Measurements from ENCODE around the gene DOCK10.

Gene DOCK10

GRCh38 chr2:224883172-224883516 lies 159.1 kb downstream of the DOCK10 start (continued):
- TF ChIP-seq, protein P1, sequence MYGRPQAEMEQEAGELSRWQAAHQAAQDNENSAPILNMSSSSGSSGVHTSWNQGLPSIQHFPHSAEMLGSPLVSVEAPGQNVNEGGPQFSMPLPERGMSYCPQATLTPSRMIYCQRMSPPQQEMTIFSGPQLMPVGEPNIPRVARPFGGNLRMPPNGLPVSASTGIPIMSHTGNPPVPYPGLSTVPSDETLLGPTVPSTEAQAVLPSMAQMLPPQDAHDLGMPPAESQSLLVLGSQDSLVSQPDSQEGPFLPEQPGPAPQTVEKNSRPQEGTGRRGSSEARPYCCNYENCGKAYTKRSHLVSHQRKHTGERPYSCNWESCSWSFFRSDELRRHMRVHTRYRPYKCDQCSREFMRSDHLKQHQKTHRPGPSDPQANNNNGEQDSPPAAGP (tag by site-specific recombination; IDR thresholded peaks at IDR 0.05), result no peak
- TF ChIP-seq ZNF623 (tag by site-specific recombination; IDR thresholded peaks at IDR 0.05) (no peak), ZIC2 (tag by site-specific recombination; IDR thresholded peaks at IDR 0.05) (no peak), ZNF558 (tag by site-specific recombination; IDR thresholded peaks at IDR 0.05) (no peak)

DNA sequence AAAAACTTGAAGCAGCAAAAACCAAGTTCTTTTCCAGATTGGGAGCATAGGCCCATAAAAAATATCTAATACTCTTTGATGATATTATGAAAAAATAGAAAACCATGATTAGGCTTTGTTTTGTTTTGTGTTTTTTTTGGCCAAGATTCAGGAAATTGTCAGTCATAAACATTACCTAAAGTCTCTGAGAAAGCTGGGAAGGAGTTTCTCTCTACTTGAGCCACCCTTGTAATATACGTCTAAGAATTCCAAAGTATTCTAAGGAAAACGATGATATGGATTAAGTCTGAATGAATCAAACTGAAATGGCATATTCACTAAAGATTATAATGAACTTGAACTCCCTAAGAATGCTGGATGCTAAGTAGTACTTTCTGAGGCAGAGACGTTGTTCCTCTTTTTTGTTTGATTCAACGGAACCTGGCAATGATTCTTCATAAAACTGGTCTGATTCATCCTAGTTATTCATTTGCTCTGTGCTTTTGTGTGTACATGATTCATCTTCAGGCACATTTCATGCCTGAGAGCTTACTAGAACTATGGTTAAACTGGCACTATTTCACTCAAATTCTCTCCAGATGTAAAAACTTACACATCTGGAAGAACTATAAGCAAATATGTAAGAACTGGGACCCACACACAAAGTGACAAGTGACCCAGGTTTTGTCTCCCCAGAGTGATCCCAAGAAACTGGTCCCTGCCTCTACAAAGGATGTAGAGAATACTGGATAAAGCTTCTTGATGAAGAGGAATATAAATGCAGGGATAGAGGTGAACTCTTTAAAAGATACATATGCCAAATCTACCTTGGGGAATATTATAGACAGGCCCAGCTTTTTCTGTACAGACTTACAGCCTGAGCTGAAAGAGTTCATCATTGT lies 159.7 kb downstream of the DOCK10 start:
- POLR2A ChIA-PET, result no interaction called here
- no peak overlapping the region for H3K27ac ChIP-seq (ENCODE audit: extremely low read depth, low read depth, low read length)
- H3K9me3 ChIP-seq (ENCODE audit: control insufficient read depth, insufficient read depth, low read depth, low read length), result no peaks in the 10 kb centered on the region
- H3K36me3 ChIP-seq (ENCODE audit: control insufficient read depth in 2 of 2, insufficient read depth in 1 of 2, low read length in 2 of 2), result no peaks in the 10 kb centered on the region
- peaks cover 3% of the 10 kb centered on the region; the same call in 1 of the 2 replicates for H3K4me1 ChIP-seq (ENCODE audit: control insufficient read depth, insufficient read depth, low read length)
- no peak overlapping the region for H3K4me3 ChIP-seq (ENCODE audit: low read depth, low read length)
- TF ChIP-seq, protein P2, sequence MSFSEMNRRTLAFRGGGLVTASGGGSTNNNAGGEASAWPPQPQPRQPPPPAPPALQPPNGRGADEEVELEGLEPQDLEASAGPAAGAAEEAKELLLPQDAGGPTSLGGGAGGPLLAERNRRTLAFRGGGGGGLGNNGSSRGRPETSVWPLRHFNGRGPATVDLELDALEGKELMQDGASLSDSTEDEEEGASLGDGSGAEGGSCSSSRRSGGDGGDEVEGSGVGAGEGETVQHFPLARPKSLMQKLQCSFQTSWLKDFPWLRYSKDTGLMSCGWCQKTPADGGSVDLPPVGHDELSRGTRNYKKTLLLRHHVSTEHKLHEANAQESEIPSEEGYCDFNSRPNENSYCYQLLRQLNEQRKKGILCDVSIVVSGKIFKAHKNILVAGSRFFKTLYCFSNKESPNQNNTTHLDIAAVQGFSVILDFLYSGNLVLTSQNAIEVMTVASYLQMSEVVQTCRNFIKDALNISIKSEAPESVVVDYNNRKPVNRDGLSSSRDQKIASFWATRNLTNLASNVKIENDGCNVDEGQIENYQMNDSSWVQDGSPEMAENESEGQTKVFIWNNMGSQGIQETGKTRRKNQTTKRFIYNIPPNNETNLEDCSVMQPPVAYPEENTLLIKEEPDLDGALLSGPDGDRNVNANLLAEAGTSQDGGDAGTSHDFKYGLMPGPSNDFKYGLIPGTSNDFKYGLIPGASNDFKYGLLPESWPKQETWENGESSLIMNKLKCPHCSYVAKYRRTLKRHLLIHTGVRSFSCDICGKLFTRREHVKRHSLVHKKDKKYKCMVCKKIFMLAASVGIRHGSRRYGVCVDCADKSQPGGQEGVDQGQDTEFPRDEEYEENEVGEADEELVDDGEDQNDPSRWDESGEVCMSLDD (tag by site-specific recombination; IDR thresholded peaks at IDR 0.05), result no peak
- TF ChIP-seq ZNF266 (tag by site-specific recombination; IDR thresholded peaks at IDR 0.05; ENCODE audit: low read depth), result no peak
- no peak for TF ChIP-seq REST (tag by site-specific recombination; IDR thresholded peaks at IDR 0.05)
- TF ChIP-seq, protein P3, sequence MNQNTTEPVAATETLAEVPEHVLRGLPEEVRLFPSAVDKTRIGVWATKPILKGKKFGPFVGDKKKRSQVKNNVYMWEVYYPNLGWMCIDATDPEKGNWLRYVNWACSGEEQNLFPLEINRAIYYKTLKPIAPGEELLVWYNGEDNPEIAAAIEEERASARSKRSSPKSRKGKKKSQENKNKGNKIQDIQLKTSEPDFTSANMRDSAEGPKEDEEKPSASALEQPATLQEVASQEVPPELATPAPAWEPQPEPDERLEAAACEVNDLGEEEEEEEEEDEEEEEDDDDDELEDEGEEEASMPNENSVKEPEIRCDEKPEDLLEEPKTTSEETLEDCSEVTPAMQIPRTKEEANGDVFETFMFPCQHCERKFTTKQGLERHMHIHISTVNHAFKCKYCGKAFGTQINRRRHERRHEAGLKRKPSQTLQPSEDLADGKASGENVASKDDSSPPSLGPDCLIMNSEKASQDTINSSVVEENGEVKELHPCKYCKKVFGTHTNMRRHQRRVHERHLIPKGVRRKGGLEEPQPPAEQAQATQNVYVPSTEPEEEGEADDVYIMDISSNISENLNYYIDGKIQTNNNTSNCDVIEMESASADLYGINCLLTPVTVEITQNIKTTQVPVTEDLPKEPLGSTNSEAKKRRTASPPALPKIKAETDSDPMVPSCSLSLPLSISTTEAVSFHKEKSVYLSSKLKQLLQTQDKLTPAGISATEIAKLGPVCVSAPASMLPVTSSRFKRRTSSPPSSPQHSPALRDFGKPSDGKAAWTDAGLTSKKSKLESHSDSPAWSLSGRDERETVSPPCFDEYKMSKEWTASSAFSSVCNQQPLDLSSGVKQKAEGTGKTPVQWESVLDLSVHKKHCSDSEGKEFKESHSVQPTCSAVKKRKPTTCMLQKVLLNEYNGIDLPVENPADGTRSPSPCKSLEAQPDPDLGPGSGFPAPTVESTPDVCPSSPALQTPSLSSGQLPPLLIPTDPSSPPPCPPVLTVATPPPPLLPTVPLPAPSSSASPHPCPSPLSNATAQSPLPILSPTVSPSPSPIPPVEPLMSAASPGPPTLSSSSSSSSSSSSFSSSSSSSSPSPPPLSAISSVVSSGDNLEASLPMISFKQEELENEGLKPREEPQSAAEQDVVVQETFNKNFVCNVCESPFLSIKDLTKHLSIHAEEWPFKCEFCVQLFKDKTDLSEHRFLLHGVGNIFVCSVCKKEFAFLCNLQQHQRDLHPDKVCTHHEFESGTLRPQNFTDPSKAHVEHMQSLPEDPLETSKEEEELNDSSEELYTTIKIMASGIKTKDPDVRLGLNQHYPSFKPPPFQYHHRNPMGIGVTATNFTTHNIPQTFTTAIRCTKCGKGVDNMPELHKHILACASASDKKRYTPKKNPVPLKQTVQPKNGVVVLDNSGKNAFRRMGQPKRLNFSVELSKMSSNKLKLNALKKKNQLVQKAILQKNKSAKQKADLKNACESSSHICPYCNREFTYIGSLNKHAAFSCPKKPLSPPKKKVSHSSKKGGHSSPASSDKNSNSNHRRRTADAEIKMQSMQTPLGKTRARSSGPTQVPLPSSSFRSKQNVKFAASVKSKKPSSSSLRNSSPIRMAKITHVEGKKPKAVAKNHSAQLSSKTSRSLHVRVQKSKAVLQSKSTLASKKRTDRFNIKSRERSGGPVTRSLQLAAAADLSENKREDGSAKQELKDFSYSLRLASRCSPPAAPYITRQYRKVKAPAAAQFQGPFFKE (tag by site-specific recombination; IDR thresholded peaks at IDR 0.05; ENCODE audit: borderline replicate concordance), result no peak
- no peak for TF ChIP-seq ZNF521 (tag by site-specific recombination; IDR thresholded peaks at IDR 0.05)
- TF ChIP-seq ZNF600 (tag by site-specific recombination; IDR thresholded peaks at IDR 0.05), result no peak
- TF ChIP-seq, protein P4, sequence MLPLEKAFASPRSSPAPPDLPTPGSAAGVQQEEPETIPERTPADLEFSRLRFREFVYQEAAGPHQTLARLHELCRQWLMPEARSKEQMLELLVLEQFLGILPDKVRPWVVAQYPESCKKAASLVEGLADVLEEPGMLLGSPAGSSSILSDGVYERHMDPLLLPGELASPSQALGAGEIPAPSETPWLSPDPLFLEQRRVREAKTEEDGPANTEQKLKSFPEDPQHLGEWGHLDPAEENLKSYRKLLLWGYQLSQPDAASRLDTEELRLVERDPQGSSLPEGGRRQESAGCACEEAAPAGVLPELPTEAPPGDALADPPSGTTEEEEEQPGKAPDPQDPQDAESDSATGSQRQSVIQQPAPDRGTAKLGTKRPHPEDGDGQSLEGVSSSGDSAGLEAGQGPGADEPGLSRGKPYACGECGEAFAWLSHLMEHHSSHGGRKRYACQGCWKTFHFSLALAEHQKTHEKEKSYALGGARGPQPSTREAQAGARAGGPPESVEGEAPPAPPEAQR (tag by site-specific recombination; IDR thresholded peaks at IDR 0.05), result no peak
- TF ChIP-seq ZNF433 (tag by site-specific recombination; IDR thresholded peaks at IDR 0.05; ENCODE audit: low read depth), result no peak
- no peak for TF ChIP-seq ZBTB48 (tag by site-specific recombination; IDR thresholded peaks at IDR 0.05)
- TF ChIP-seq FEZF1 (tag by site-specific recombination; IDR thresholded peaks at IDR 0.05), result no peak
- no peak for TF ChIP-seq ZNF223 (tag by site-specific recombination; IDR thresholded peaks at IDR 0.05)
- no peak for TF ChIP-seq ZNF48 (tag by site-specific recombination; IDR thresholded peaks at IDR 0.05)
- TF ChIP-seq REPIN1 (tag by site-specific recombination; IDR thresholded peaks at IDR 0.05; ENCODE audit: low read depth), result no peak
- TF ChIP-seq SCRT1 (tag by site-specific recombination; IDR thresholded peaks at IDR 0.05; ENCODE audit: borderline replicate concordance), result no peak
- CTCF ChIA-PET, result interaction anchor here (0.6 kb wide), 1 partner anchor 281 kb away, joined by 3 read pairs; no protein-coding TSS in a partner anchor
